Measurements from ENCODE around the gene CCDC112. TPM values are rescaled to one million over a fixed set of nuclear protein-coding genes. Genes with fewer than 3 reads are reported as not detected.
A peak's percentile ranks its signal among the peaks of the same experiment; 100 is the strongest.

Gene CCDC112
- total and polyA plus RNA-seq, 2 of the 13 experiments (the other 11 are each of a cell fraction or from before 2014, with no cell fraction given) = 1.1 to 2.8 TPM

- TF ChIP-seq SNAPC4 (CRISPR knock-in tag; IDR thresholded peaks at IDR 0.05) (no peak), POLR2AphosphoS2 (IDR thresholded peaks at IDR 0.05; ENCODE audit: low read depth, low read length) (no peak), MAFK (conservative IDR thresholded peaks at IDR 0.05 in 1 of 2, IDR thresholded peaks at IDR 0.05 in 1 of 2; ENCODE audit: low read length in 2 of 2) (no peak), PAX8 (CRISPR knock-in tag; IDR thresholded peaks at IDR 0.05; ENCODE audit: borderline replicate concordance) (no peak), ZNF263 (CRISPR knock-in tag; IDR thresholded peaks at IDR 0.05) (no peak), TRIM22 (IDR thresholded peaks at IDR 0.05) (no peak), ZNF224 (CRISPR knock-in tag; IDR thresholded peaks at IDR 0.05) (no peak), BRCA1 (CRISPR knock-in tag; IDR thresholded peaks at IDR 0.05) (no peak), ARHGAP35 (CRISPR knock-in tag; IDR thresholded peaks at IDR 0.05; ENCODE audit: borderline replicate concordance) (peak; percentile 70; the same call in 1 of the 2 replicates), IKZF4 (CRISPR knock-in tag; IDR thresholded peaks at IDR 0.05; ENCODE audit: borderline replicate concordance, low read depth, not compliant biosample characterization) (no peak), ZNF101 (CRISPR knock-in tag; IDR thresholded peaks at IDR 0.05; ENCODE audit: borderline replicate concordance, low read depth) (no peak), HMG20B (CRISPR knock-in tag; conservative IDR thresholded peaks at IDR 0.05) (no peak), ZFX (CRISPR knock-in tag; IDR thresholded peaks at IDR 0.05; ENCODE audit: low read depth) (peak; percentile 83), ZKSCAN1 (IDR thresholded peaks at IDR 0.05; ENCODE audit: low read length) (no peak), HCFC1 (IDR thresholded peaks at IDR 0.05; ENCODE audit: low read depth, low read length) (no peak), NFIB (CRISPR knock-in tag; IDR thresholded peaks at IDR 0.05; ENCODE audit: borderline replicate concordance) (0 out of 2 replicates have a peak, but pooled peaks have one; percentile 79), PAF1 (CRISPR knock-in tag; IDR thresholded peaks at IDR 0.05) (no peak), ZNF660 (CRISPR knock-in tag; IDR thresholded peaks at IDR 0.05; ENCODE audit: borderline replicate concordance, low read depth) (no peak)
Observed at GRCh38 chr5:115296124-115297022, at the start of gene CCDC112 (continued).
